RWPE2 (cell line): ENCODE measurements around the gene SPRR5.
A peak's percentile ranks its signal among the peaks of the same experiment; 100 is the strongest.

ENCODE experiments used
- ATAC-seq: fragments of 200-7000 bp; cut with Tn5 transposase; 3 replicates; pipeline ENCODE4 v1.9.1; 2021; ENCODE audit warnings: low read depth
- DNase-seq: peaks from one replicate; pipeline ENCODE4 v3.0.0-alpha.2; 2020; ENCODE audit warnings: low spot score
- H3K27ac ChIP-seq: fragments of 450-650 bp; 2 replicates; pipeline ENCODE4 v1.5.1; 2017; ENCODE audit warnings: mild to moderate bottlenecking; ENCODE audit not compliant: poor library complexity, severe bottlenecking
- H3K27me3 ChIP-seq: fragments of 250-450 bp; sonication (Bioruptor Pico); 2 replicates; pipeline ENCODE4 v1.5.1; 2021; ENCODE audit warnings: mild to moderate bottlenecking, moderate library complexity; ENCODE audit not compliant: insufficient read depth, poor library complexity, severe bottlenecking
- H3K36me3 ChIP-seq: fragments of 250-450 bp; sonication (Bioruptor Pico); 2 replicates; pipeline ENCODE4 v1.5.1; 2020; ENCODE audit warnings: low read depth, mild to moderate bottlenecking, moderate library complexity
- H3K4me1 ChIP-seq: fragments of 250-450 bp; sonication (Bioruptor Pico); 2 replicates; pipeline ENCODE4 v1.5.1; 2021; ENCODE audit warnings: mild to moderate bottlenecking, moderate library complexity; ENCODE audit not compliant: insufficient read depth, poor library complexity, severe bottlenecking
- H3K4me3 ChIP-seq: fragments of 250-450 bp; sonication (Bioruptor Pico); 2 replicates; pipeline ENCODE4 v1.5.1; 2021; ENCODE audit warnings: mild to moderate bottlenecking, moderate library complexity; ENCODE audit not compliant: severe bottlenecking
- H3K9me3 ChIP-seq: fragments of 250-450 bp; sonication (Bioruptor Pico); 2 replicates; pipeline ENCODE4 v1.5.1; 2021; ENCODE audit warnings: mild to moderate bottlenecking, moderate library complexity; ENCODE audit not compliant: severe bottlenecking
- CTCF ChIP-seq: fragments of 450-650 bp; IDR thresholded peaks from one replicate; pipeline ENCODE4 v1.5.1; 2017; ENCODE audit warnings: mild to moderate bottlenecking, moderate library complexity; ENCODE audit not compliant: poor library complexity, severe bottlenecking

Gene SPRR5

GRCh38 chr1:152926091-152926490 lies 20.9 kb upstream of the SPRR5 start:
- no peak overlapping the region for H3K4me3 ChIP-seq
- H3K27me3 ChIP-seq = no peaks in the 10 kb centered on the region
- DNase-seq = no peak
- peaks cover 3% of the 10 kb centered on the region for H3K4me1 ChIP-seq
- no peaks in the 10 kb centered on the region for H3K9me3 ChIP-seq
- no peak overlapping the region for H3K27ac ChIP-seq
- ATAC-seq = peak; percentile 76
- peak; percentile 72 for TF ChIP-seq CTCF
- H3K36me3 ChIP-seq = no peaks in the 10 kb centered on the region

DNA sequence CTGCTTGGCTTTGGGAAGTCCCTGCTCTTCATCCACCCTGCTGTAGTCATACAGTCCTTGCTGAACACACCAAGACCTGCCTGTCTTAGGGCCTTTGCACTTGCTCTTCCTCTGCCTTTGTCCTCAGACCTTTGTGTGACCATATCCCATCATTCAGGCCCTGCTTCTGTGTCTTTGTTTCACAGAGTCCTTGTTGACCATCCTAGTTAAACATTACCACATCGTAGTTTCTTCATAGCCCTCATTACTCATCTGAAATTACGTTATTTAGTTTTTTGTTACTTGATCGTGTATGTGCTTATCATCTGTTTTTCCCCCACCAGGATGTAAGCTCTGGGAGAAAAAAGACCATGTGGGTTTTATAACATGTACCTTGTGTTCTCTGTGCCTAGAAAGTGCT lies 18.3 kb upstream of the SPRR5 start:
- DNase-seq = no peak
- Histone ChIP-seq H3K9me3 (no peaks in the 10 kb centered on the region), H3K4me1 (peaks cover 15% of the 10 kb centered on the region), H3K4me3 (no peak overlapping the region), H3K36me3 (no peaks in the 10 kb centered on the region), H3K27ac (no peak overlapping the region), H3K27me3 (no peaks in the 10 kb centered on the region)
- ATAC-seq = peak; percentile 63
- TF ChIP-seq CTCF = no peak

DNA sequence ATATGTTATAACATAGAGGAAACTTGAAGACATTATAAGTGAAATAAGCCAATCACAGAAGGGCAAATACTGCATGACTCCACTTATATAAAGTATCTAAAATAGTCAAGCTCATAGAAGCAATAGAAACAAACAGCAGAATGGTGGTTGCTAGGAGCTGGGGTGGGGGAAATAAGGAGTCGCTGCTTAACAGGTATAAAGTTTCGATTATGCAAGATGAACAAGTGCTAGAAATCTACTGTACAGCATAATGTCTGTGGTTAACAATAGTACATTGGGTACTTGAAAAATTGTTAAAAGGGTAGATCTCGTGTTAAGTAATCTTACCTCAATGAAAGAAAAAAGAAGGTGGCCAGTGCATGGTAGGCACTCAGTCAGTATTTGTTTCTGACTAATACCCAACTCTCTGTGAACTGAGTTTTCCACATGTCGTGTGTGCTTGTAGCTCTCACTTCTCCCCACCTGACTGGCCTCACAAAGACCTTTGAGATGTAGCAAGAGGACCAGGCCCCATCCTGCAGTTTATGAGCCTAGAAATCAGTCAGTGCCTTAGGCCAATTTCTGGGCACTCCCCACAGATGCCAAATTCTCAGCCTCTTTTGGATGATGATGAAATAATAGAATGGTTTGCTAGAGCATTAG lies 14.7 kb upstream of the SPRR5 start:
- Histone ChIP-seq H3K4me3 (no peak overlapping the region), H3K36me3 (no peaks in the 10 kb centered on the region), H3K4me1 (peaks cover 15% of the 10 kb centered on the region), H3K27ac (peak overlapping the region; percentile 1), H3K9me3 (no peaks in the 10 kb centered on the region), H3K27me3 (no peaks in the 10 kb centered on the region)
- ATAC-seq (peak; percentile 80), DNase-seq (no peak)
- no peak for TF ChIP-seq CTCF

DNA sequence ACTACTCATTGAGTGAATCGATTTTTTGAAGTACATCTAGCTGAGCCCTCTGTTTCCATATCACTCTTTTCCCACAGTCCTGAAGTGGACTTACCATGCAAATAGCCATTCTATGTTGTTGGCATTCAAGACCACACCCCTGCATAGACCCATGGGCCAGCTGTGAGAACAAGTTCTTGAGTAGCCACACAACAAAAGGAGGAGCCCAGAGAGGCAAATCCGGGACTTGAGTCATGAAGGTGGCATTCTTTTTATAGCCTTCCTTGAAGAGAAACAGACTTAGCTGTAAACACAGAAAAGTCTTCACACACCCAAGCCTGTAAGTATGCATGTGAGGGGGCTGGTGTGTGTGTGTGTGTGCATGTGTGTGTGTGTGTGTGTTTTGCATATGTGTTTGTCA lies 13.8 kb upstream of the SPRR5 start:
- no peak for TF ChIP-seq CTCF
- Histone ChIP-seq H3K27ac (peak overlapping the region; percentile 1), H3K9me3 (no peaks in the 10 kb centered on the region), H3K36me3 (no peaks in the 10 kb centered on the region), H3K27me3 (no peaks in the 10 kb centered on the region), H3K4me1 (peaks cover 15% of the 10 kb centered on the region), H3K4me3 (no peak overlapping the region)
- DNase-seq (no peak), ATAC-seq (0 out of 3 replicates have a peak, but pooled peaks have one; percentile 14)

DNA sequence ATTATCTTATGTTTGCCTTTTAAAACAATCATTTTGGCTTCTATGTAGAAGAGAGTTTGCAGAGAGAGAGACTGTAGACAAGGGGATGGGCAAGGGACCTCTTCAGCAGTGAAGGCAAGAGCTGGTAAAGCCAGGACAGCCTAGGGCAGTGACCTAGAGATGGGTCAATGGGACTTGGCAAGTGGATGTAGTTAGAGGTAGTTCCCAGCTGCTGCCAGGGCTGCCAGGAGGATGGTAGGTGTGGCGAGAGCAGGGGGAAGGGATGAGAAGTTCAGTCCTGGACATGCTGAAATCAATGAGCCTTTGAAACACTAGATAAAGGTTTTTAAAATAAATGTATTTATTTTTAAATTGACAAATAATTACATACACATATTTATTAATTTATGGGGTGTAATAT lies 6.4 kb upstream of the SPRR5 start:
- Histone ChIP-seq H3K4me1 (peaks cover 10% of the 10 kb centered on the region), H3K27ac (no peak overlapping the region), H3K36me3 (no peaks in the 10 kb centered on the region), H3K9me3 (no peaks in the 10 kb centered on the region), H3K4me3 (no peak overlapping the region), H3K27me3 (no peaks in the 10 kb centered on the region)
- ATAC-seq = no peak
- no peak for TF ChIP-seq CTCF
- DNase-seq = no peak
